Inflammatory macrophage treated with lipopolysaccharide for 1 hour (primary cell): Measurements from ENCODE around the gene INSM1.
"Not testable (repeated sequence)": the region's sequence is repeated elsewhere in the genome, so short reads cannot be mapped to it uniquely, and the experiment has no call there.

Experiments used
- DNase-seq, 2 donors: peaks; one replicate each; pipeline ENCODE4 v3.0.0-alpha.2; 2020 to 2022

INSM1 gene, protein sequence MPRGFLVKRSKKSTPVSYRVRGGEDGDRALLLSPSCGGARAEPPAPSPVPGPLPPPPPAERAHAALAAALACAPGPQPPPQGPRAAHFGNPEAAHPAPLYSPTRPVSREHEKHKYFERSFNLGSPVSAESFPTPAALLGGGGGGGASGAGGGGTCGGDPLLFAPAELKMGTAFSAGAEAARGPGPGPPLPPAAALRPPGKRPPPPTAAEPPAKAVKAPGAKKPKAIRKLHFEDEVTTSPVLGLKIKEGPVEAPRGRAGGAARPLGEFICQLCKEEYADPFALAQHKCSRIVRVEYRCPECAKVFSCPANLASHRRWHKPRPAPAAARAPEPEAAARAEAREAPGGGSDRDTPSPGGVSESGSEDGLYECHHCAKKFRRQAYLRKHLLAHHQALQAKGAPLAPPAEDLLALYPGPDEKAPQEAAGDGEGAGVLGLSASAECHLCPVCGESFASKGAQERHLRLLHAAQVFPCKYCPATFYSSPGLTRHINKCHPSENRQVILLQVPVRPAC

DNA sequence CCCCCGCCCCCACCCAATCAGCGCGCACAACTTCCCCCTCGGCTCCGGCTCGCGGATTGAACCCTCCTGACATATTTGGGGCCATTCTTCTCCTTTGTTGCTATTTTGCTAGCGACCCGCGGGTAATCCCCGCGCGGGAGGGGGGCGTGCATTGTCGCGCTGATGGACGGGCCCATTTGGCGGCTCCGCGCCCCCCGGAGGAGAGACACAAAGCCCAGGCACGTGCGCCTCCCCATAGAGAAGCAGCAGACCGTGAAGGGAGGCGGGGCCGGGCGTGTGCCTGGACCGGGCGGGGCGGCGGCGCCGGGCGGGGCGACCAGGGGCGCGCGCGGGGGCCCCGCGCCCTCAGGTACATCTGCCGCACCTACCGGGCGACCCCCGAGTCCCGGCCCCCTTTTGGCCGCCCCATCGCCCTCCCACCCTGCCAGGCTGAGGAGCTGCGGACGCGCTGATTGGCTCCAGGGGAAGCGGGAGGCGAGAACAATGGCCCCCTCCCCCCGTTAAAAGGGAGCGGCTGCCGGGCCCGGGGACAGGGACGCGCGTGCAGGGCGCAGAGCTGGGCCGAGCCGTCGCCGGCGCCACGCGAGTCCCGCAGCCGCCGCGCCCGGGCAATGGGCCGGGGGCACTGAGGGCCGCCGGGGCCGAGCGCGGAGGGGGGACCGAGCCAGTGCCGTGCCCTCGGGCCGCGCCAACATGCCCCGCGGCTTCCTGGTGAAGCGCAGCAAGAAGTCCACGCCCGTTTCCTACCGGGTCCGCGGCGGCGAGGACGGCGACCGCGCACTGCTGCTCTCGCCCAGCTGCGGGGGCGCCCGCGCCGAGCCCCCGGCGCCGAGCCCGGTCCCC is at the start of gene INSM1:
Gene INSM1 (plus strand): TSS at position 530 of the 843 bp plus-strand sequence. CDS start 164 bp downstream, at position 694.
- DNase-seq: no peak

DNA sequence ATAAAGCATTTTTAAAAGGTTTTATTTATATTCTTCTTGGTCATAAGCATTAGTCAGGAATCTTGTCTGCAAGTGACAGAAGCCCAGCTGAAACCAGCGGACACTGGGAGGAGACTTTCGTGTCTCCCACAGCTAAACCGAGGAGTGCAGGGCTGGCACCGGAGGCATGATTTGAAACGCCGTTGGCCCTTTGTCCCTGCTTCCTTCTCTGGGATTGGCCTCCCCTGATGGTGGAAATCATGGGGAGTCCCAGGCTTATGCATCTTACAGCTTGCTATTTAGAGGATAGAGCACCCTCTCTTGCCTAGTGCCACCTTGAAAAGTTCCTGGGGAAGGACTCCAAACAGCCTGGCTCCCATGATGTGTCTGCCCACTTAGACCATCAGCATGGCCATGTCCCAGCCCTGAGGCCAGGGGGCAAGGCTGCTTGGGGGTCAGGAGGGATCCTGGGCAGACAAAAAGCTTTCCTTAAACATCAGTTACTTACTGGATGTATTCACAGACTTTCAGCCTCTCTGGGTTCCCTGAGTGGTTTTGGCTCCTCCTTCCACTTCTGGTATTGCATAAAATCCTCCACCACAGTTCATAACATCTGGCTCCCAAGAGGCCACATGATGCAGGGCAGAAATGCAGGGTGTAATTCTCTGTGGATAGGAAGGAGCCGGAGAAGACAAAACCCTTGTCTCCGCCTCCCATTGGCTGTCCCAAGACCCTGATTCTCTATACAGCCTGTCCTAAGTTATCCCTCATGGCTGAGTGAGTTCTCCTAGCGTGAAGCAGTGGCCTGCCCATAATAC is 49.3 kb upstream of the INSM1 start:
- peak; percentile 54 to 67 for DNase-seq

DNA sequence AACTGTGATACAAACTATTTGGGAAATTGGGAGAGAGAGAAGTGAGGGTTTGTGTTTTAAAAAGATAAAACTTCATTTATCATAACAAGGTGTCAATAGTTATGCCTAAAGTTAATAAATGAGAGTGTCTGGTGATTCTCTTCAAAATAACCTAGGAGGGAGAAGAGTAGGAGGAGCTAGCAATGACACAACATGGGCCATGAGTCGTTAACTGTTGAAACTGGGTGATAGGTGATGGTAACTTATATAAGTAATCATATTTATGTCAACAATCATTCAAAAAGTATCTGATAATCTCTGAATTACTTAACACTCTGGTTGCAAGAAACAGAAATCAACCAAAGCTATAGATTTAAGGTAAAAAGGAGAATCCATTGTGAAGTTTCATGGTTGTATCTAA is 46.8 kb upstream of the INSM1 start:
- DNase-seq: peak in 1 of 2 donors; percentile 38

DNA sequence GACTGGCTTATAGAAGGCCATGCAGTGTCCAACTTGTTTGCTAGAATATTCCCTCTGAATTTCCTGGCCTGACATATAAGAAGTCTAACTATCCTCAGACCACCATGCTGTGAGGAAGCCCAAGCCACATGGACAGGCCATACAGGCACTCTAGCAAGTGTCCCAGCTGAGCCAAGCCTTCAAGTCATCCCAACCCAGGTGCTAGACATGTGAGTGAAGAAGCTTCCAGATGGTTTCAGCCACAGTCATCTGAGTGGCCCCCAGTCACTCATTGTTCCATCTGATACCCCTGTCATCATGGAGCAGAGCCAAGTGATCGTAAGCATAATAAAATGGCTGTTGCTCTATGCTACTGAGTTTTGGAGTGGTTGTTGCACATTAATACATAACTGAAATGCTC is 46.0 kb upstream of the INSM1 start:
- DNase-seq: no peak

DNA sequence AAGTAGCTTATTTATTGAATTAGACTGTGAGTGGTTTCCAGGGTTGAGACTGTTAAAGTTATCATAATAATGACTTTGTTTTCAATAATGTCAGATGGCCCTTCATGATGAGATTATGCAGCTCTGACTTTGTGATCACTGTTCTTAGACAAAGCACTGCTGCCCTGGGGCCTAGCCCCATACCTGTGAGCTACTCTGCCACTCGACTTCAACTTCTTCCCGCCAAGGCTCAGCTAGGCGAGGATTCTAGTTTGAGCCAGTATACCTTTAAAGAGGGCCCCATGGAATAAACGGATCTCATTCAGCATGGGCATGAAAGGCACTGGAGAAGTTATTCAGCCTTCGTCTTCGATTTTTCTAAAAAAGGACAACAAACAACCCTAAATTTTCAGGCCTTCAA is 45.0 kb upstream of the INSM1 start:
- no peak for DNase-seq

- peak; percentile 53 to 91 for DNase-seq
These were observed 40.2 kb upstream of the INSM1 start for GRCh38 chr20:20327746-20328145.

- DNase-seq: no peak
These were observed 38.3 kb upstream of the INSM1 start for GRCh38 chr20:20329564-20329963.

GRCh38 chr20:20331156-20331555 is 36.7 kb upstream of the INSM1 start:
- DNase-seq: no peak

DNA sequence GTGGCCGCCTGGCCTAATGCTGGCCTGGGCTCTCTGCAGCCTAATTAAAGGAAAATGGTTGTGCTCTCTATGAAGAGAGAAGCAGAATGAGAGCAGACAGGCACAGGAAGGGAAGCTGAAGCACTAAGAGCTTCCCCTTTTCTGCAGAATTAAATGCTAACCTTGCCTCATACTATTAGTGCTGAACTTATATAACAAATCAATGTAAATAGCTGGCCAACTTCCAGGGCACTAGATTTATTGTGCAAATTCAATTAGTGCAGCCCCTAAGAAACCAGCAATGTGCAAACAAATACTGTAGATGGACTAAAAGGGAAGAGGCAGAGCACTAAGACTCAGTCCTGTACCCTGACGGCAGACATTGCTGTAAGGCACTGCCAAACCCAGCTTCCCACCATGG is 36.1 kb upstream of the INSM1 start:
- peak; percentile 27 to 52 for DNase-seq

GRCh38 chr20:20333866-20334265 is 34.0 kb upstream of the INSM1 start:
- DNase-seq: peak; percentile 69 to 79

DNA sequence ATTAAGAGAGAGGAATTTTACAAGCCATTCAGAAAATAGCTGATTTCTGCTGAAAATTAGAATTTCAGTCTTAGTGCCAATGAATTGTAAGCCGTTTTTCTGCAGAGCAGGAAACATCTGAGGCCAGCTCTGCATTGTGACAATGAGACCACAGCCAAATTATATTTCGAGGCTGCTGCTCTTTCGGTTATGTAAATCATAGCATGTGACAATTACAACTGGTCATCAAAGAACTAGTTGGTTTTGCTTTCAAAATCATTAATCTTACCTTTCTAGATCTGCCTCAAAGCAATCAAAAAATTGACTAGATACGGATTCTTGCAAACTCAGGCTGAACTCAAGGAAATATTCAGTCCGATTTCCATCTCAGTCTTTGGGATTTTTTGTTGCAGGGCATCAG is 33.4 kb upstream of the INSM1 start:
- DNase-seq: peak; percentile 21 to 61

DNA sequence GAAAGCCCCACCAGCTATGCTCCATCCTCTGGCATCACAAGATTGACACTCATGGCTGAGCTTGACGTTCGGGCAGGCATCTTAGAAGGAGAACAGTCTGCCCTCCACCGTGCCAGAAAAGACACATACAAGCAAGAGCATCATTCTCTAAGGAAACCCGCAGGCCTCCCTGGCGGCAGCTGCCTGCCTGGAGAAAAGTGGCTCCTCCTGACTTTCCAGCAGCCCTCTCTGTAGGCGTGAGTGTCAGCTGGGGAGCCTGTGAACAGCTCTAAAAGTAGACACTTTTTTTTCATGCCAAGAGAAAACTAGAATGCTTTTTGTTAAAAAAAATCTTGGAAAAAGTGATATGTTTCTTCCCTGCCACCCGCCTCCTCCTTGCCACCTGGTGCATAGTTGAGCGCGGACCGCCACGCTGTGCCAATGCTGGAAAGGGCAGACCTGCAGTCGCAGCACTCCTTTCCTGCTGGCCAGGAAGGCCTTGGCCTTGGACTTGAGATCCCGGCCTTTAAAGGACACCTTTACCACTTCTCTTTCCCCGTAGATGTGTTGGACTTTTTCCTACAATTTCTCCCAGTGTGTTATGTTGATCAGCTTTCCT is 29.7 kb upstream of the INSM1 start:
- no peak for DNase-seq

- no peak for DNase-seq
These were observed 27.5 kb upstream of the INSM1 start for GRCh38 chr20:20340443-20340842.

- DNase-seq: no peak
These were observed 26.5 kb upstream of the INSM1 start for GRCh38 chr20:20341371-20341770.

- DNase-seq: no peak
These were observed 25.8 kb upstream of the INSM1 start for GRCh38 chr20:20342066-20342465.

DNA sequence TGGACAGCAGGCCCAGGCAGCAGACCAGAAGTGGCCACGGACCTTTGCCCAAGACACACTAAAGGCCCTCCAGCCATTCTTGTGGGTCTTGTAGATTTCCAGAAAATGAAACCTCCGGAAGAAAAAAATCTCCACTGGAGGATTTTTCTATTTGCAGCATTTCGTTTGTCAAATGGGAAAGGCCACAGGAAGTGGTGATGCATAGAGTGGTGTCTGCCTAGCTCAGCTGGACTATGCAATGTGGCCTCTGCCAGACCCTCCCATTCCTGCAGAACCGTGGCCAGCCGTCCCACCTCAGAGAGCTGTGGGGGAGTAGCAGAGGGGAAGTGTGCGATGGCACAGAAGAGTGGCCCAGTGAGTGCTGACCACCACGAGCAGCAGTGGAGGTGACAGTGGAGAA is 24.0 kb upstream of the INSM1 start:
- DNase-seq: peak; percentile 55 to 84

GRCh38 chr20:20344476-20344875 is 23.4 kb upstream of the INSM1 start:
- peak; percentile 46 to 80 for DNase-seq

DNA sequence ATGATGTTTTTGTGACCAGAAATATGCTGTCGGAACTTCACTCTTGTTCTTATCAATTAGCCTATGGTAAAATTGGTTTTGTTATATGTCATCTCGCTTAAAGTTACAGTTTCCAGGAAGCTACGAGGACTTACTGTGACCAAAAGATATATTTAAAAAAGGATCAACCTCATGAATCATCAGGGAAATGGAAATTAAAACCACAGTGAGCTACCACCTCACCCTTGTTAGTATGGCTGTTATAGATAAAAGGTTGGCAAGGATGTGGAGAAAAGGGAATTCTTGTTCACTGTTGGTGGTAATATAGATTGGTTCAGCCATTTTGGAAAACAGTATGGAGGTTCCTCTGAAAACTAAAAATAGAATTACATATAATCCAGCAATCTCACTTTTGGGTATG is 14.3 kb upstream of the INSM1 start:
- DNase-seq: no peak

DNA sequence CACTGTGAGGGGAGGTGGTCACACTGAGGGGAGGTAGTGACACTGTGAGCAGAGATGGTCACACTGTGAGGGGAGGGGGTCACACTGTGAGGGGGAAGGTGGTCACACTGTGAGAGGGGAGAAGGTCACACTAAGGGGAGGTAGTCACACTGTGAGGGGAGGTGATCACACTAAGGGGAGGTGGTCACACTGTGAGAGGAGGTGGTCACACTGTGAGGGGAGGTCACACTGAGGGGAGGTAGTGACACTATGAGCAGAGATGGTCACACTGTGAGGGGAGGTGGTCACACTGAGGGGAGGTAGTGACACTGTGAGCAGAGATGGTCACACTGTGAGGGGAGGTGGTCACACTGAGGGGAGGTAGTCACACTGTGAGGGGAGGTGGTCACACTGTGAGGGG is 12.4 kb upstream of the INSM1 start:
- not testable (repeated sequence) for DNase-seq

- DNase-seq: no peak
These were observed 9.1 kb upstream of the INSM1 start for GRCh38 chr20:20358801-20359200.

DNA sequence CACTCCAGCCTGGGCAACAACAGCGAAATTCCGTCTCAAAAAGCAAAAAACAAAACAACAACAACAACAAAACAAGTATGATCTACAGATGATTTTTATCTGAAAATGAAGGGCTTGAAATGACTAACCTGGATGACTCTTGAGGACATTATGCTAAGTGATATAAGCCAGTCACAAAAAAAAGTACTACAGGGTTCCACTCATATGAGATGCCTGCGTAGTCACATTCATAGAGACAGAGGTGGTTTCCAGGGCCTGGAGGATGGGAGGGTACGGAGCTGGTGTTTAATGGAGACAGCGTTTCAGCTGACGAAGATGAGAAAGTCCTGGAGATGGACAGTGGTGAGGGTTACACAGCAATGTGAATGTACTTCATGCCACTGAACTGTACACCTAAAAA is 8.3 kb upstream of the INSM1 start:
- no peak for DNase-seq

GRCh38 chr20:20360464-20360863 is 7.4 kb upstream of the INSM1 start:
- DNase-seq: peak; percentile 50 to 72
